Psoas muscle (tissue), 8 donors: ENCODE results near the gene SCN2A. TPM values are rescaled to one million over a fixed set of nuclear protein-coding genes. Genes with fewer than 3 reads are reported as not detected.

ENCODE experiments used
- ATAC-seq, 4 donors: fragments of 200-7000 bp; cut with Tn5 transposase; one replicate each; pipeline ENCODE4 v1.9.1; 2020; ENCODE audit warnings: moderate library complexity in 3 of 4, mild to moderate bottlenecking in 2 of 4
- DNase-seq, 2 donors: peaks; one replicate each; pipeline ENCODE4 v3.0.0-alpha.2; 2020
- H3K27ac ChIP-seq: fragments of 200-600 bp; one replicate; pipeline ENCODE4 v1.8.0; 2022
- H3K27me3 ChIP-seq, 3 donors: fragments of 200-600 bp in 1 of 3; one replicate each; pipeline versions ENCODE4 v1.6.1 to v1.8.0; 2013 to 2022; ENCODE audit warnings: low read length in 2 of 3, mild to moderate bottlenecking in 2 of 3, moderate library complexity in 1 of 3; ENCODE audit not compliant: insufficient read depth in 3 of 3
- H3K36me3 ChIP-seq, 2 donors: fragments of 200-600 bp in 1 of 2; one replicate each; pipeline versions ENCODE4 v1.6.1 to v1.8.0; 2013 to 2022; ENCODE audit warnings: low read depth in 1 of 2, mild to moderate bottlenecking in 1 of 2, moderate library complexity in 1 of 2; ENCODE audit not compliant: insufficient read depth in 1 of 2
- H3K4me1 ChIP-seq: fragments of 200-600 bp; one replicate; pipeline ENCODE4 v1.8.0; 2022
- H3K4me3 ChIP-seq: fragments of 200-600 bp; one replicate; pipeline ENCODE4 v1.8.0; 2022; ENCODE audit warnings: mild to moderate bottlenecking
- H3K9me3 ChIP-seq: fragments of 200-600 bp; one replicate; pipeline ENCODE4 v1.8.0; 2022
- WGBS, 3 donors: extraction: QIAGEN DNeasy Blood & Tissue Kit; methylation state at CpG; one replicate each; pipeline versions ENCODE4 v1.1.6 to v1.1.7; 2013; 5-methylcytosine and 5-hydroxymethylcytosine counted together
- intact Hi-C, 2 donors: fragments of 100-400 bp; cut with DNase I; formaldehyde crosslinking; loops; one replicate each; pipeline versions ENCODE4 v1.11.0 to v1.14.2; 2022
- polyA plus RNA-seq, 3 donors: library from polyadenylated mRNA; stranded (reverse); fragments of 200-250 nt; gene quantifications; one replicate each; pipeline ENCODE4 v1.2.3, GENCODE V29; 2013
- total RNA-seq, 4 donors: library from RNA; stranded (reverse); fragmentation: NEBNext Ultra II Directional in 2 of 4; extraction: Animal tissue kit (Norgen Biotek cat#: 25700) in 2 of 4; gene quantifications; one replicate each; pipeline versions ENCODE4 v1.2.1 to v1.2.4, GENCODE V29; 2021 to 2023
- TF ChIP-seq, protein P1 (sequence below): fragments of 200-600 bp; IDR thresholded peaks from one replicate; pipeline ENCODE4 v1.8.0; 2022; ENCODE audit warnings: antibody characterized with exemption
- donor health status: healthy with polysubstance abuse.
- donor health status: DM: no; HTN: no; CAD: no; lungs with moderate emphysema.
- donor health status: Bipolar disorder and iron deficiency.
- donor health status: healthy.
- donor health status: DM: yes; HTN: yes; CAD: no.
- donor health status: DM: no; HTN: no; CAD: no.
- donor health status: DM: no; HTN: no; CAD: no.
- donor health status: DM: yes; HTN: yes; CAD: no.

The SCN2A gene
- total and polyA plus RNA-seq, 7 donors: under 0.01 to 0.03 TPM; not detected in 5

DNA sequence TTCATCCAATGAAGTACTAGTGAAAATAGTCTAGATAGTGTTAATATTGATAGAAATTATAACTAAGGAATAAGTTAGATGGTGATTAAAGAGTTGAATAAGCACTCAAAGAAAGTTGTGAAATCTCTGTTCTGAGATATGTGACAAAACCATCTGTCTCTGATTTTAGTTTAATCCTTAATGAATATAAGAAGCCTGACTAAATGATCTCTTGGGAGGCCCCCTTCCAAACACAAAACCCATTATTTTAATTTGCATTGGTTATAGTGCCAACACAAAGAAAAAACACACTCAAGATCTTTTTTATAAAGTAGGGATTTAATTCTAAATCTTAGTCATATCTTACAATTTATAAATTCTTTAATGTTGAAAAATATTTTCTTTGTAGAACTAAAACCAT is 34.0 kb downstream of the SCN2A start:
- H3K4me1 ChIP-seq: peaks cover 4% of the 10 kb centered on the region
- DNase-seq (no peak), ATAC-seq (no peak)
- intact Hi-C loops: no loop called here
- no peaks in the 10 kb centered on the region for H3K36me3 ChIP-seq
- H3K4me3 ChIP-seq: no peak overlapping the region
- H3K9me3 ChIP-seq: no peaks in the 10 kb centered on the region
- H3K27ac ChIP-seq: no peak overlapping the region
- no peaks in the 10 kb centered on the region for H3K27me3 ChIP-seq
- TF ChIP-seq, protein P1, sequence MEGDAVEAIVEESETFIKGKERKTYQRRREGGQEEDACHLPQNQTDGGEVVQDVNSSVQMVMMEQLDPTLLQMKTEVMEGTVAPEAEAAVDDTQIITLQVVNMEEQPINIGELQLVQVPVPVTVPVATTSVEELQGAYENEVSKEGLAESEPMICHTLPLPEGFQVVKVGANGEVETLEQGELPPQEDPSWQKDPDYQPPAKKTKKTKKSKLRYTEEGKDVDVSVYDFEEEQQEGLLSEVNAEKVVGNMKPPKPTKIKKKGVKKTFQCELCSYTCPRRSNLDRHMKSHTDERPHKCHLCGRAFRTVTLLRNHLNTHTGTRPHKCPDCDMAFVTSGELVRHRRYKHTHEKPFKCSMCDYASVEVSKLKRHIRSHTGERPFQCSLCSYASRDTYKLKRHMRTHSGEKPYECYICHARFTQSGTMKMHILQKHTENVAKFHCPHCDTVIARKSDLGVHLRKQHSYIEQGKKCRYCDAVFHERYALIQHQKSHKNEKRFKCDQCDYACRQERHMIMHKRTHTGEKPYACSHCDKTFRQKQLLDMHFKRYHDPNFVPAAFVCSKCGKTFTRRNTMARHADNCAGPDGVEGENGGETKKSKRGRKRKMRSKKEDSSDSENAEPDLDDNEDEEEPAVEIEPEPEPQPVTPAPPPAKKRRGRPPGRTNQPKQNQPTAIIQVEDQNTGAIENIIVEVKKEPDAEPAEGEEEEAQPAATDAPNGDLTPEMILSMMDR: no peak

- H3K9me3 ChIP-seq: no peaks in the 10 kb centered on the region
- H3K36me3 ChIP-seq: no peaks in the 10 kb centered on the region
- H3K27ac ChIP-seq: peak overlapping the region; percentile 26
- peak; percentile 80 to 97 (median 96) for ATAC-seq
- TF ChIP-seq, protein P1: no peak
- H3K4me1 ChIP-seq: peaks cover 4% of the 10 kb centered on the region
- H3K4me3 ChIP-seq: peak overlapping the region; percentile 6
- DNase-seq: peak; percentile 73 to 78
- no peaks in the 10 kb centered on the region for H3K27me3 ChIP-seq
- intact Hi-C loops: no loop called here
- 6 to 15% (median 10%) methylated on average over 5 of the region's 5 CpGs for WGBS, 3 donors
These were observed 35.5 kb downstream of the SCN2A start for GRCh38 chr2:165274698-165275097.

- no peak for ATAC-seq
- intact Hi-C loops: no loop called here
- H3K27me3 ChIP-seq: no peaks in the 10 kb centered on the region
These were observed 36.7 kb downstream of the SCN2A start for GRCh38 chr2:165275932-165276331.

DNA sequence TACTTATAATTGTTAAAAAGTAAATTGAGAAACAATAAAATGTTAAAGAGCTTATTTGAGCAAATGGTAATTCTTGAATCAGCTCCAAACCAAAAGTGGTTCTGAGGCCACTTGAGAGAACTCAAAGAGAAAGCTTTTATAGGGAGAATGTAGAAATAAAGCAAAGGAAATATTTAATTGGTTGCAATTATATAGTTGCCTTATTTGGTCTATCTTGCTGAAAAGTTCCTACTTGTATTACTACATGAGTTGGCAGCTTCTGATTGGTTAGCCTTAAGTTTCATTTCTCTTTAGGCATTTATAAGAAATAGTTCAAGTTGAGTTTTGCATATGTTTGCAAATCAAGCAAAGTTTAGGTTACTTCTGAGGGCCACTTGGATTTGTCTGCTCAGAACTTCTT is 38.1 kb downstream of the SCN2A start:
- no peak overlapping the region for H3K27ac ChIP-seq
- H3K4me3 ChIP-seq: no peak overlapping the region
- no peaks in the 10 kb centered on the region for H3K9me3 ChIP-seq
- H3K36me3 ChIP-seq: no peaks in the 10 kb centered on the region
- TF ChIP-seq, protein P1: no peak
- intact Hi-C loops: no loop called here
- ATAC-seq (no peak), DNase-seq (no peak)
- H3K4me1 ChIP-seq: peaks cover 4% of the 10 kb centered on the region
- no peaks in the 10 kb centered on the region for H3K27me3 ChIP-seq

More at GRCh38 chr2:165275932-165276331, 36.7 kb downstream of the SCN2A start:
- no peaks in the 10 kb centered on the region for H3K9me3 ChIP-seq
- TF ChIP-seq, protein P1: no peak
- peaks cover 4% of the 10 kb centered on the region for H3K4me1 ChIP-seq
- DNase-seq: no peak
- H3K4me3 ChIP-seq: no peak overlapping the region
- WGBS, 3 donors: 65 to 89% (median 75%) methylated on average over 2 of the region's 2 CpGs
- H3K36me3 ChIP-seq: no peaks in the 10 kb centered on the region
- no peak overlapping the region for H3K27ac ChIP-seq

GRCh38 chr2:165277860-165278656 is 38.8 kb downstream of the SCN2A start:
- 63 to 68% (median 67%) methylated on average over 5 of the region's 5 CpGs for WGBS, 3 donors
- no peak overlapping the region for H3K27ac ChIP-seq
- no peaks in the 10 kb centered on the region for H3K9me3 ChIP-seq
- DNase-seq (no peak), ATAC-seq (no peak)
- no peaks in the 10 kb centered on the region for H3K36me3 ChIP-seq
- intact Hi-C loops: no loop called here
- no peaks in the 10 kb centered on the region for H3K27me3 ChIP-seq
- H3K4me1 ChIP-seq: peaks cover 4% of the 10 kb centered on the region
- TF ChIP-seq, protein P1: no peak
- H3K4me3 ChIP-seq: no peak overlapping the region
